NCI-H510A (cell line): Measurements from ENCODE around the gene MMP28.
"Not testable (repeated sequence)": the region's sequence is repeated elsewhere in the genome, so short reads cannot be mapped to it uniquely, and the experiment has no call there.

Source experiments
- DNase-seq: peaks from one replicate; lab custom pipeline; 2025; lab: John Stamatoyannopoulos, UW

MMP28 gene

DNA sequence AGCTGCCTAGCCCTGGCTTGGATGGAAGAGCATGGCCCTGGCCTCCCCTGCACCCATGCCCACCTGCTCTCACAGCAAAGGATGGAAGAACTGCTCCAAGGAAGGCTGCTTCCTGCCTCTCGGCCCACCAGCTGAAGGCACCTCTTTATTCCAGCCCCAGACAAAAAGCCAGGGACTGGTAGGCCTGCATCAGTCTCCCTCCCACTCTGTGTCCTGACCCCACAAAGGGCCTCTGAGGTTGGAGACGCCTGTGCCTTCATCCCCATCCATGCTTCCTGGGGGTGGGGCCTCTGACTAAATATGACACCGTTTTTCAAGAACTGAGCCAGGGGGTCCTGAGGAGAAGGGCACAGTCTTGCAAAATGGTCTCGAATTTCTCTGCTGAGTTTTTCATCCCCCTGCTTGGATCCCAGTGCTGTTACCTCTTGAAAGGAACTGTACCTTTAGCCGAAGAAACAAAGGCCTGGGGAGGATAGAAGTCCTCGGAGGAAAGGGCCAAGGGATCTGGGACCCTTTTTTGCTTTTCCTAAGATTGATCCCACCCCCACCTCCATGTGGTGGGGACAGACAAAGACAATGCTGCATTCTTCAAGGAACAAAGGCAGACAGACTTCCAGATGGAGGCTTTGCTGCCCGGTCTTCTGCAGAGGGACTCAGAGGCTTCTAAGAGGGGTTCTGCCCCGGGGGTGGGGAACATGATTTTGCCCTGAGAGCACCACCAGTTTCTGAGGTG lies 29.5 kb downstream of the MMP28 start:
- no peak for DNase-seq

- no peak for DNase-seq
Measured at GRCh38 chr17:35765086-35765710, 30.2 kb downstream of the MMP28 start.

DNA sequence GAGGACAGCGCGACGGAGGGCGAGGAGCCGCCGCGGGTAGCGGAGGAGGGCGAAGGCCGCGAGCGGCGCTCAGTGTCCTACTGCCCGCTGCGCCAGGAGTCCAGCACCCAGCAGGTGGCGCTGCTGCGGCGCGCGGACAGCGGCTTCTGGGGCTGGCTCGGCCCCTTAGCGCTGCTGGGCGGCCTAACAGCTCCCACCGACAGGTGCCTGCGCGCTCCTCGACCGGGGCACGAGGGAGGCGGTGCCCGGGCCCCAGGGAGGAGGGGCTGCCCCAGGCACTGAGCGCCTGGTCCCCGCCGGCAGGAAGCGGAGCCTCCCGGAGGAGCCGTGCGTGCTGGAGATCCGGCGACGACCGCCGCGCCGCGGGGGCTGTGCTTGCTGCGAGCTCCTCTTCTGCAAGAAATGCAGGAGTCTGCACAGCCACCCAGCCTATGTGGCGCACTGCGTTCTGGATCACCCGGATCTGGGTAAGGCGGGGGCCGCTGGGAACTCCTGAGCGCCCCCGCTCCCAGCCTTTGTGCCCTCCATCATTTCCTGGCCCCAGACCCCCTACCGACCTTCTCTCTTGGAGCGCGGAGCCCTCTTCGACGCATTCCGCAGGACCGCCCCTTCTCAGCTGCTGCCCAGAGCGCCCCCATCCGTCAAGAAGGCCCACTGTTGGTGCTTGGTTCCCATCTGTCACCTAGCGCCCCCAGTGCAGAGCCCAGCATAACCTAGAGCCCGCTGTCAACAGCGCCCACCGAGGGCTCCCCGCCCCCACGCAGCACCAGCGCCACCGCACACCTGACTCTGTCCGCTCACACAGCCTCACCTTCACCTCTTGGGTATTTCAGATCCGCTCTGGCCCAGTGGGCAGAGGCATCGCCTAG lies 31.1 kb downstream of the MMP28 start:
- peak; percentile 84 for DNase-seq

GRCh38 chr17:35763767-35764122 lies 31.7 kb downstream of the MMP28 start:
- DNase-seq = no peak

DNA sequence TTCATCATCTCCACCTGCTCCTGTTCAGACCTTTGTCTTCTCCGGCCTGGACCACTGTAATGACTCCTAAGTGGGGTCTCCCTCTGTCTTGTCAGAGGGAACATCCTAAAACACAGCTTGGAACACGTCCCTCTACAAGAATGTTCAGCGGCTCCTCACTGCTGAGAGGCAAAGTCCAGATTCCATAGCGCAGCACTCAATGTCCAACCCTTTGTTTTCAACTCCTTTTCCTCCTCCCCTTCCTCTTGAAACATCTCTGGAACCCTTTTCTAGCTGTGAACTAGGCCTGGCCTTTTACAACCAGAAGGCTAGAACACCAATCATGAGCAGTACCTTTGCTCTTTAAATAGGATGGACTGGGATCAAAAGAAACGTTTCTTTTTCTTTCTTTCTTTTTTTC lies 33.8 kb downstream of the MMP28 start:
- no peak for DNase-seq

GRCh38 chr17:35760587-35760986 lies 34.9 kb downstream of the MMP28 start, which contains the start of gene C17orf50:
C17orf50 (plus strand) TSS chr17:35760887; CDS start chr17:35760942, 55 bp downstream.
- no peak for DNase-seq

DNA sequence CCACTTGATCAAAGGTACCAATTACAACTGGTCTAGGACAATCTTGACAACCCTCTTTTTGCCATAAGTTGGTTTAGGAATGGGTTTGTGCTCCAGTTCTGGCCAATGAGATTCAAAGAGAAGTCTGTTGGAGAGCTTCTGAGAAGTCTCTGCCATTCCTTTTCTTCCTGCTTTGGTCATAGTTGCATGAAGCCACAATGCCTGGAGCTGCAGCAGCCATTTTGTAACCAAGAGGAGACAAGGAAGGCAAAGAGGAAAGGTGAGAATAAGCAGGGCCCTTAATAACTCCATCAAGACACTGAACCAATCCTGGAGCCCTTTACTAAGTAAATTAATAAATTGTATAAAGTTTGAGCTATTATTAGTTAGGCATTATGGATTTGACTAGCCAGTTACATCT lies 38.2 kb downstream of the MMP28 start:
- DNase-seq = no peak

DNA sequence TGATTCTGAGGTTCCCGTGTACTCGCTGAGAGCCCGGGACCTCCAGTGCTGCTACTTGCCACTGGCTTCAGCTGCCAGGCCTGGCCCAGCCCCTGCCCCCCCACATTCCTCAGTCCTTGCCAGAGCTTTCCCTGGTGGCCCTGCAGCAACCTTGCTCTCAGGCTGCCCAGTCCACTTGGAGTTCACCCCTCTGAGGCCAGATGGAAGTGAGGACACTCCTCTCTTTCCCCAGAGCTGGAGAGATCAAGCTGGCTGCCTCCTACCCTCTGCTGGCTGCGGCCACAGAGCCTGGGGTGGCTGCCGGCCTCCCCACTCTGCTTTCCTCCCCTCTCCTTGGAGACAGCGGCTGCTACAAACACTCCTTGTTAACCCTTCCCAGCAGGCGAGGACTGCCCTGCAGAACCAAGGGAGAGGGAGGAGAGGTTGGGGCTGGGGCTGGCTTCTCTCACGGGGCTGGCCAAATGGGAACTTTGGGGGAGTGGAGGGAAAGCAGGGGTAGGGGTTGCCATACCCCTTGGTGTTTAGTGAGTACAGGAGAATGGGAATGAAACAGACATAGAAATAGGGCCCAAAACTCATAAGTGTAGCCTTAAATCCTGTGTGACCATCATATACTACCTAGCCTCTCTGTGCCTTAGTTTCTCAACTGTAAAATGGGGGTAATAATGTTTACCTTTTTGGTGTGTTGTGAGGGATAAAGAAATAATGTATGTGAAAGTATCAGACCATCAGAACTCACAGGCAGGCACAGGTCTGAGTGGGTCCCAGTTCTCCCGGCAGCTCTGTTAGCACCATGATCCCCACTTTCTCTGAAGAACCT lies 42.3 kb downstream of the MMP28 start, which contains the start of gene GAS2L2:
Gene GAS2L2, minus strand, starts transcription at position 295 of the 820 bp plus-strand sequence. CDS start 389 bp downstream, outside the sequence.
- no peak for DNase-seq

DNA sequence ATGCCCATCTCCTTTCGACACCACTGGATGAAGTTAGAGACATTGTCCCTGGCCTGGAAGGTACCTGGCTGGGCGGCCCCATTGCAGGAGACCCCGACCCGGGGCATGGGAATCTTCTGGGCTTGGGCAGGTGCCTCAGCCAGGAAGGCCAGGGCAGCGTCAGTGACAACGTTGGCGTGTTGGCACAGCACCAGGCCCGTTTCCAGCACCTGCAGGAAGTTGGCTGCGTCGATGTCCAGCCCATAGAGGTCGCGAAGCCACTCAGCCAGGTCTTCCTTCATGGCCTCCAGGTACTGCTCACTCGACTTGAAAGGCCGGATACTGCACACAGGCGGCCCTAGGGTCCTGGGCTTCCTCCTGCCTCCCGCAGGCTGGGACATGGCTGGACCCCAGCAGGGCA lies 43.0 kb downstream of the MMP28 start:
- DNase-seq = no peak

DNA sequence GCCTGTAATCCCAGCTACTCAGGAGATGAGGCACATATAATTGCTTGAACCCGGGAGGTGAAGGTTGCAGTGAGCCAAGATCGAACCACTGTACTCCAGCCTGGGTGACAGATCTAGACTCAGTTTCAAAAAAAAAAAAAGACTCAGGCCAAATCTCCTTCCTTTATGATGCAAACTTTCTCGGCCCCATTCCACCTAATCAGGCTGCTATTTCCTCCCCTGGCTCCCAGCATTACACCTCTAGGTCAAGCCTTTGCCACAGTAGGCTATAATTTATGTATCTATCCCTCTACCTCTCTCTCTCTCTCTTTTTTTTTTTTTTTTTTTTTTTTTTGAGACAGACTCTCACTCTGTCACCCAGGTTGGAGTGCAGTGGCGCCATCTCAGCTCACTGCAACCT lies 43.9 kb downstream of the MMP28 start:
- DNase-seq = not testable (repeated sequence)

GRCh38 chr17:35750526-35751395 lies 44.7 kb downstream of the MMP28 start:
- no peak for DNase-seq

DNA sequence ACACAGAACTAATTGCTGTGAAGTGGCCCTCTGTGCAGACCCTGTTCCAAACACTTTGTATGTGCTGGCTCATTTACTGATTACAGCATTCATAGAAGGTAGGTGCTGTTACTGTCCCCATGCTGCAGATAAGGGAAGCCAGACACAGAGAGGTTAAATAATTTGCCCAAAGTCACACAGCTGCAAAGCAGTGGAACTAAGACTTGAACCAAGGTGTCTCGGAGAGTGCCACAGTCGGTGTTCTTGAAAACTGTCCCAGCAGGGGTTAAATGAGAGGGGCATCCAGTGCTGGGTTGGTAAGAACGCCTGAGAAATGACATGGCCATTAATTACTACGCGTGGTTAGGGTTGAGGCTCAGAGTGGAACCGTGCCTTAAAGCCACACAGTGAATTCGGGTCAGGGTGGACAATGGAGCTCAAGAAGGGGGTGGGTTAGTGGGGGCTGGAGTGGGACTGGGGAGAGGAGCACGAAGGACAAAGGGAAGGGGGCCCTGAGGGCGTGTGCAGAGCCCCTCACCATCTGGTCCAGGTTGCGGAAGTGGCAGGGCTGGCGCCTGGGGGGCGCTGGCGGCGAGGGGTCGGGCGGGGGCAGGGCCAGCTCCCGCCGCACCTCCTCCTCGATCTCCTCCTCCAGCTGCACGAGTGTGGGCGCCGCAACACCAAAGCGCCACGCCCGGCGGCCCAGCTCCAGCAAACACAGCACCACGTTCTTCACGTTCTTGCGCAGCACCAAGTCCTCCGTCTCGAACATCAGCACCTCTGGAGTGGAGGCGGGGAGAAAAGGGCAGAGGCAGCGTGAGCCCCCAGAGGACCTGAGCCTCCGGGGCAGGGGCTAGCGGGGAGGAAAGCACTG lies 45.7 kb downstream of the MMP28 start:
- DNase-seq = no peak

- DNase-seq = no peak
Measured at GRCh38 chr17:35748979-35749378, 46.5 kb downstream of the MMP28 start.

DNA sequence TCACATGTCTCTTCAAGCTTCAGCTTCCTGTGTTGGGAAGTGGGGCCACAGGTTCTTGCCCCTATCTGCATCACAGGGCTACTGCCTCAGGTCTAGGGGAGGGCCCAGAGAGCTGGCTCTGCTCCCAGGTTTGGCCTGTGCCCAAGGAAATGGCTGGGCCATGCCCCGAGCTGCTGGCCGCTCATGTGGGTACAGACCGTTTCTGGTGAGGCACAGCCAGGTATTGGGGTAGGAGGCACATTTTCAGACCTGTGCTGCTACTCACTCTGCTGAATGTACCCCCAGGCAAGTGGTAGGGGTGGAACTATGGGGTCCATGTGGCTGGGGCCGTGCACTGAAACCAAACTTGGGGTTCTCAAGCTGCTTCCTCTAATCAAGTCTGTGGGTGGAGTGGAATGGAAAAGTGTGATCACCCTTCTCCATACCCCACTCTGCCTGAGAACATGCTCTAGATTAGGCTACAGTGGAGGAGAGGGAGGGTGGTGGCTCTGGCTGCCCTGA lies 47.0 kb downstream of the MMP28 start:
- DNase-seq = no peak

DNA sequence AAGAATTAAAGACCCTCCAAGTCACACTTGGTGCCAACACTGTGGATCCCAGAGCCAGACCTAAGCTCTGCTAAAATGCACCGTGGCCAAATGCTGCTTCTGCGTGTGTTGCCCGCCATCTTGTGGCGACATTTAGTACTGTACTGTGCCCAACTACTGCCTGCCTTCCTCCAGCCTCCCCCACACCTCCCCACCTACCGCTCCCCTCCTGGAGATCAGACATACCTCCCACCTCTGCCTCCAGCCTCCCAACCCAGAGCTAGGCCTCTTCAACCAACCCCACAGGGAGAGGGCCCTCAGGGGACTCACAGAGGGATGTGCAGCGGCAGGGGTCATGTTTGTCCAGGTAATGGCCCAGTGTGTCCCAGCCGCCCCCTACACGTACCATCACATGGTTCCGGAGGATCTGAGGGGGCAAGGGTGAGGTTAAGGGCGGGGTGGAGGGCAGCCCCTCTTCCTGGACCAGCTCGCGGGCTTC lies 47.9 kb downstream of the MMP28 start:
- no peak for DNase-seq

DNA sequence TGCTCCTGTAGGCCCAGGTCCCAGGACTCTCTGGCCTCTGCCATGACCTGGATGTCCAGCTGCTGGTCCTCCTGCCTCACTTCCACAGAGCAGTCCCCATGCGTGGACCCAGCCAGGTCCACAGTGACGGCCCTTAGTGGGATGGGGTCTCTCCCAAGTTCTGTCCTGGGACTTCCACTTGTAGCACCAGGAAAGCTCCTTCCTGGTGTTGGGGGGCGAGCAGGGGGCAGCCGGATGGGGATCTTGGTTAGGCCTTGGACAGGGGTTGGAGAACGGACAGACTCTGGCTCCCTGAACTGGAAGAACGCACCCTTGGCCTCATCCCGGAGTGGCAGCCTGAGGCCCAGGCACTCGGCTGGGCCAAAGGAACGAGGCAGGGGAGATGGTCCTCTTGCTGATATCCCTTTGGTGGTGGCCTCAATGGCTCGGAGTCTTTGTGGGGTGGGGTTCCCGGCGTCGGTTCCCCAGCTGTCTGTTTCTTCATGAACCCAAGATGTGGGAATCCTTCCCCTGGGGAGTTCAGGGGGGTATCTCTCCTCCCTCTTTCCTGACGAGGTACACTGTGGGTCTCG lies 49.6 kb downstream of the MMP28 start:
- DNase-seq = no peak

GRCh38 chr17:35745246-35745645 lies 50.2 kb downstream of the MMP28 start:
- DNase-seq = no peak

DNA sequence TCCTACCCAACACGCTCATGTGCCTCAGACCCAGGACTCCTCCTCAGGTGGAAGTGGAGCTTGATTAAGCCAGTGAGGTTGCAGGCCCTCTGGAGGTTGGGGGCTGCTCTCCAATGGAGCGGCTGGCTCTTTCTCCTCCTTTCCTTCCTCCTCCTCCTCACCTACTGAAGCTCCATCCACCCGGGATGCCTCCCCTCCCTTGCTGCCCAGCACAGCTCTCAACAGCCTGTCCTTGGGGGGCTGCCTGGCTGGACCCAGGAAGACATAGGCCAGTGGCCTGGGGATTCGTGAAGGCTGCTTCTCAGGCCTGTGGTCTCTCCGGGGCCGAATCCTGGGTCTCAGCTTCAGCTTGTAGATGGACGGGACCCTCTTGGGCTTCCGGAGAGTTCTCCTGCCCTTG lies 50.6 kb downstream of the MMP28 start:
- DNase-seq = no peak
